IPS-18a (cell line): ENCODE data around the gene ARL6IP6.
A peak's percentile ranks its signal among the peaks of the same experiment; 100 is the strongest.

Experiments
- H3K27ac ChIP-seq: one replicate; pipeline ENCODE4 v1.5.1; 2013; ENCODE audit warnings: low read length
- H3K27me3 ChIP-seq: one replicate; pipeline ENCODE4 v1.6.1; 2013; ENCODE audit warnings: mild to moderate bottlenecking, low read length; ENCODE audit not compliant: control insufficient read depth, insufficient read depth
- H3K36me3 ChIP-seq: one replicate; pipeline ENCODE4 v1.6.1; 2013; ENCODE audit warnings: low read depth, low read length; ENCODE audit not compliant: control insufficient read depth
- H3K4me1 ChIP-seq: one replicate; pipeline ENCODE4 v1.6.1; 2013; ENCODE audit warnings: low read depth, low read length; ENCODE audit not compliant: control insufficient read depth
- H3K4me3 ChIP-seq: one replicate; pipeline ENCODE4 v1.5.1; 2013; ENCODE audit warnings: low read length
- H3K9ac ChIP-seq: one replicate; pipeline ENCODE4 v1.6.1; 2013; ENCODE audit warnings: mild to moderate bottlenecking, low read length, moderate library complexity
- H3K9me3 ChIP-seq: one replicate; pipeline ENCODE4 v1.6.1; 2013; ENCODE audit warnings: low read depth, low read length; ENCODE audit not compliant: control insufficient read depth

The ARL6IP6 gene

DNA sequence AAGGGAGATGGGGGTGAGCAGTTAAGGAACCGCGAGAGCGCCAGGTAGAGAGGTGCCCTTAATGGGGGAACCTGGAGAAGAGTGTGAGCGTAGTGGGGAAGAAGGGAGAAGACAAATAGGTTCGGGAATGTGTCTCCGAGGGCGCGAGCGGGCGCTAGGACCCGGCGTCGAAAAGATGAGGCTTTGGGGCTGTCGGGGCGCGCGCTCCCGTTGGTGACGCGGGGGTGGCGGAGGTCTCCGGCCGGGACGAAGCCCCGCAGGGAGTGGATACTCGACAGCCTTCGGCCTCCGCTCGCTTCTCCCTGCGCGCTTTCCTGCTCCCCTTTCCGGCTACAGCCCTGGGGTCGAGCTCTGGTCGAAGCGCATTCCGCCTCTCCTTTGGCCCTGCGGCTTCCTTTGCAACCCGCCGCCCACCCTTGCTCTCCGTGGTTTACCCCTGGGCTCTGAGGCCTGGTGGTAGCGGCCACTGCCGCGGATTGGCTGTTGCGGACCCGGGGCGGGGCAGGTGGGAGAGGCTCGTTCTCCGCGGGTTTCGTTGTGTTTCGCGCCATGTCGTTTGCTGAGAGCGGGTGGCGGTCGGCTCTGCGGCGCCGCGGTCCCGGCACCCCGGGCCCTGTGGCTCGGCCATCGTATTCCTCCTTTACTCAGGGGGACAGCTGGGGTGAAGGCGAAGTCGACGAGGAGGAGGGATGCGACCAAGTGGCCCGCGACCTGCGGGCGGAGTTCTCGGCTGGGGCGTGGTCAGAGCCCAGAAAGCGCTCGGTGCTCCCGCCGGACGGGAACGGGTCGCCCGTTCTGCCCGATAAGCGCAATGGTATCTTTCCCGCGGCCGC, at the start of gene ARL6IP6:
Gene ARL6IP6 (plus strand): TSS at position 545 of the 833 bp plus-strand sequence. CDS start 5 bp downstream, at position 550.
- H3K27me3 ChIP-seq: no peaks in the 10 kb centered on the region
- peak within 1 kb of the TSS; percentile 99 for H3K9ac ChIP-seq
- peaks cover 42% of the 10 kb centered on the region for H3K36me3 ChIP-seq
- peaks cover 9% of the 10 kb centered on the region for H3K4me1 ChIP-seq
- H3K9me3 ChIP-seq: no peaks in the 10 kb centered on the region
- H3K27ac ChIP-seq: peak within 1 kb of the TSS; percentile 96
- H3K4me3 ChIP-seq: peak within 1 kb of the TSS; percentile 100

DNA sequence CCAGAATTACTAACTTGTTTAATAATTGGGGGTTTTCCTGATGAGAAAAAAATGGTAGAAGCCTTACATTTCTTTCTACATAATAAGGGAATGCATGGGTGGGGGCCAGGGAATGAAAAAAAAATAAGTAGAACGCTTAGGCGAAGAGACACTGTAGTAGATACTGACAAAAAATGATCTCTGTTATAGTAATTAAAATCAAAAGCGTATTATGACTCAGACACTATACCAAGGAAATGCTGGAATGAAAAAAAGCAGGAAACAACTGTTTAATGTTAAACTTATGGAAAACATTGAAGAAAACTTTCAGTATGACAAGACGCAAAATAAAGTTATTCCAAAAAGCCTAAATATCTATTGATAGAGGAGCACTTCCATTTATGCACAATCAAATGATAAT, 44.1 kb upstream of the ARL6IP6 start:
- H3K9ac ChIP-seq: no peak overlapping the region
- no peak overlapping the region for H3K27ac ChIP-seq
- no peaks in the 10 kb centered on the region for H3K9me3 ChIP-seq
- H3K4me3 ChIP-seq: no peak overlapping the region
- H3K36me3 ChIP-seq: peaks cover 93% of the 10 kb centered on the region
- no peaks in the 10 kb centered on the region for H3K4me1 ChIP-seq
- no peaks in the 10 kb centered on the region for H3K27me3 ChIP-seq

DNA sequence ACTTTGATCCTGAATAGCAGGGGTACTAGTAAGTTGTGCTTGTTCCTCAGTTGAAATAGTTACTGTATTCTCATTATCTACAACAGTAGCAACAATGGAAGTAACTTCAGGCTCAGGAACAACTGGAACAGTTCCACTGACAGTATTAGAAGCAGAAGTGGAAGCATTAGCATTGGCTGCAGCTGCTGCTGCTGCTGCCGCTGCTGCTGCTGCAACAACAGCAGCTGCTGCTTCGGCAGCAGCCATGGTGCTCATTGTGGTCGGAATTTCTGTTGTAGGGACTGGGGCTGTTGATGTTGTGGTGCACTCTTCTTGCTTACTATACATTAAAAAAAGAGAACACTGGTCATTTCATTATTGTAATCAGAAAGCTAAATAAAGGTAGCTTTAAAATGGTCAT, 42.0 kb upstream of the ARL6IP6 start:
- no peak overlapping the region for H3K4me3 ChIP-seq
- peaks cover 94% of the 10 kb centered on the region for H3K36me3 ChIP-seq
- no peak overlapping the region for H3K9ac ChIP-seq
- no peaks in the 10 kb centered on the region for H3K9me3 ChIP-seq
- no peaks in the 10 kb centered on the region for H3K27me3 ChIP-seq
- no peak overlapping the region for H3K27ac ChIP-seq
- H3K4me1 ChIP-seq: no peaks in the 10 kb centered on the region

DNA sequence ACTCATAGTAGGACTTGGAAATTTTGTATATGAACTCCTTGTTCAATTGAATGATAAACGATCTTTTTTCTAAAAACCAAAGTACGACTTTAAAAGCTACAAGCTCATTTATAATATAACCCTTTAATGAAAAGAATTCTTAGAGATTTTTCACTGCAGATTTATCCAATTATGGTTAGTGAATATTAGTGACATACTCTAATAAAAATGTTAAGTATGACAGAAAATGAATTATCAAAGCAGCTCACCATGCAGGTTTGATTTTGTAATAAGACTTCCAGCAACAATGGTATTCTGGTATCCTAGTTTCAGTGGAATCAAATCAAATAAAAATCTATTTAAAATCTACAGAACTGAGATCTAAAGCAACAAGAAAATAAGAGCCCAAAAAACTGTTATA, 39.6 kb upstream of the ARL6IP6 start:
- H3K27ac ChIP-seq: no peak overlapping the region
- H3K36me3 ChIP-seq: peaks cover 85% of the 10 kb centered on the region
- no peaks in the 10 kb centered on the region for H3K4me1 ChIP-seq
- peaks cover 9% of the 10 kb centered on the region for H3K9me3 ChIP-seq
- no peaks in the 10 kb centered on the region for H3K27me3 ChIP-seq
- H3K9ac ChIP-seq: no peak overlapping the region
- no peak overlapping the region for H3K4me3 ChIP-seq

DNA sequence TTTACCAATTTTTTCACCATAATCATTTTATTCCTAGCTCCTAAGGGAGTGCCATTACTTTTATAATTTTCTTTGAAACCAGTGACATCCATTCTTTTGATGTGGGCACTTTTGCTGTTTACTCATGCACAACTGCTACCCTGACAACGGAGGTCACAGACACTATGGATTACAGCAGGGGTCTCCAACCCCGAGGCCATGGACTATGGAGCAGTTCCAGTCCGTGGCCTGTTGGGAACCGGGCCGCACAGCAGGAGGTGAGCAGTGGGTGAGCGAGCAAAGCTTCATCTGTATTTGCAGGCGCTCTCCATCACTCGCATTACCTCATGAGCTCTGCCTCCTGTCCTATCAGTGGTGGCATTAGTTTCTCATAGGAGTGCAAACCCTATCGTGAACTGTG, 35.8 kb upstream of the ARL6IP6 start:
- Histone ChIP-seq H3K9me3 (peaks cover 9% of the 10 kb centered on the region), H3K4me1 (no peaks in the 10 kb centered on the region), H3K9ac (no peak overlapping the region), H3K27me3 (no peaks in the 10 kb centered on the region), H3K36me3 (peaks cover 54% of the 10 kb centered on the region), H3K4me3 (no peak overlapping the region), H3K27ac (no peak overlapping the region)

DNA sequence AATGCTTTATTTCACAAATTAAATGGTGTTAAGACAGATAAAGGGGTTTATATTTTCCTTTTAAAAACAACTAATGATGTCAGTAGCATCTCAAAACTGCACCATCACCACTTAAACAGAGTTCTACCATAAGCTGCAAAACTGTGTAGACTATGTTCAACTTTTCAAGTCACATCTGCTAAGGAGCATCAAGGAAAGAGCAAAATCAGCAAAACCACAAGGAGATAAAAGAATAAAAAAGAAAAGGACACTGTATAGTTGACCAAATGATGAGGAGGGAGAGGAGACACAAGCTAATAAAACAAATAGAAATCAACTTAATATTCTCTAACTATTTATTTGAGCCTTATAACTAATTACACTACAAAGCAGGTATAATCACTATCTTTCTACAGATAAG, 35.0 kb upstream of the ARL6IP6 start:
- H3K9me3 ChIP-seq: peaks cover 9% of the 10 kb centered on the region
- H3K9ac ChIP-seq: no peak overlapping the region
- no peaks in the 10 kb centered on the region for H3K27me3 ChIP-seq
- no peaks in the 10 kb centered on the region for H3K4me1 ChIP-seq
- H3K4me3 ChIP-seq: no peak overlapping the region
- no peak overlapping the region for H3K27ac ChIP-seq
- peaks cover 57% of the 10 kb centered on the region for H3K36me3 ChIP-seq

DNA sequence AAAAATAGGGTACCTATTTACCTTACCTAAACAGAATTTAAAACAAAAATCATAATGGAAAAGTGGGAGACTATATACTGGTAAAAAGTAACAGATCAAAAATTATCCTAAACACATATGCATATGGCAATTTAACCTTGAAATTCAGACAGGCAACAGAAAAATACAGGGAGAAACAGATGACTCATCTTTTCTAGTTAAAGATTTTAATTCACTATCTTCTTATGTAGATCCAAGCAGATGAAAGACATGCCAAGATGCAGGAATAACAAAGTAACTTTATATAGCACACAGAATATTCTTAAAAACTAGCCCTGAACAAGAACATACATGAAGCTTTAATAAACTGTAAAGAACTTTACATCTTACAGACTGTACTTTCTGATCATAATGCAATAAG, 32.1 kb upstream of the ARL6IP6 start:
- Histone ChIP-seq H3K9me3 (peaks cover 9% of the 10 kb centered on the region), H3K27me3 (no peaks in the 10 kb centered on the region), H3K36me3 (peaks cover 37% of the 10 kb centered on the region), H3K4me1 (no peaks in the 10 kb centered on the region), H3K9ac (no peak overlapping the region), H3K27ac (no peak overlapping the region), H3K4me3 (no peak overlapping the region)

DNA sequence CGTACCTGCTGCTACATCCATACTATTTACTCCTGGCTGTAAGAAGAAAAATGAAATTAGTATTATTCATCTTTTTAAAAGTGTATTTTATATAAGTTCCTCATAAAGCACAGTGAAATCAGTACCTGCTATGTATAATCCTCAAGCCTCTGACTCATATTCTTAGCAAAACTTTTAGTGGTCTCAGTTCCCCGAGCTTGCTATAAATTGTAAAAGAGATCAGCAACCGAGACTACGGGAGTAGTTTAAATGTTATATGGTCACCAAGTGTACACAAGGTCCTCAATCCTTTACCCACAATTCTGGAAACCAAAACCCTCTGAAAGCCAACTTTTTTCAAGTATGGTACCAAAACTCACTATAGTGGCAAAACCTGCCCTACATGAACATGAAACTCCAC, 25.4 kb upstream of the ARL6IP6 start:
- Histone ChIP-seq H3K4me1 (no peaks in the 10 kb centered on the region), H3K27me3 (no peaks in the 10 kb centered on the region), H3K36me3 (peaks cover 34% of the 10 kb centered on the region), H3K9ac (no peak overlapping the region), H3K27ac (no peak overlapping the region), H3K4me3 (no peak overlapping the region), H3K9me3 (no peaks in the 10 kb centered on the region)

DNA sequence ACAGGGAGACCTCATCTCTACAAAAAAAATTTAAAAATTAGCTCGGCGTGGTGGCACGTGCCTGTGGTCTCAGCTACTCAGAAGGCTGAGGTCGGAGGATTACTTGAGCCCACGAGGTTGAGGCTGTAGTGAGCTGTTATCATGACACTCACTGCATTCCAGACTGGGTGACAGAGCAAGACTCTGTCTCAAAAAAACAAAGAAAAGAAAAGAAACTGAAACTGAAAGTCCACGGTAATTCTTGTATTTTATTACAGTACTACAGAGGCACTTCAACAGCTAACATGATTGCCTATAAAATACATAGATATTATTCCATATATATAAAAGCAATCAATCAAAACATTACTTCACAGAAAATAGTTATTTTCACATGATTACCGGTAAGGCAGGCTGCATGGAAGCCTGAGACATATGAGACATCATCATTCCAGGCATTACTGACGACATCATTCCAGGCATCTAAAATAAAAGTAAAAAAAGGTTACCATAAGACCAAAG, 24.2 kb upstream of the ARL6IP6 start:
- H3K4me1 ChIP-seq: no peaks in the 10 kb centered on the region
- no peaks in the 10 kb centered on the region for H3K27me3 ChIP-seq
- H3K9ac ChIP-seq: no peak overlapping the region
- no peak overlapping the region for H3K4me3 ChIP-seq
- no peaks in the 10 kb centered on the region for H3K9me3 ChIP-seq
- H3K36me3 ChIP-seq: peaks cover 24% of the 10 kb centered on the region
- H3K27ac ChIP-seq: no peak overlapping the region

DNA sequence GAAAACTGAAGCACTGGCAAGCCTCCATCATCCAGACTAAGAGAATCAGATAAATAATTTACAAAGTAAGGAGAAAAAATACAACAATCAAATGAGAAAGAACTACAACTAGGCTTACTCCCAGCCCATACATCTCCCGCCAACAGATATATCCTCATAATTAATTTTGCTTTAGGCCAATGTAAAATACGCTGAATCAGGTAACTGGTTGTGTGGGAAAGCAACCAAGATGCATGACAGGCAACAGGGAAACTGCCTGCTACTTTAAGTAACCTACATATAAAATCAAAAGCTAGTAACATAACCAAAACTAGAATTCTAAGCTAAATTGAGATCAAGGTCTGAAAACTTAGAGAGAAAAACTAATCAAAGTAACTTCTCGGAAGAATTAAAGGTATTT, 22.7 kb upstream of the ARL6IP6 start:
- no peak overlapping the region for H3K27ac ChIP-seq
- H3K4me1 ChIP-seq: no peaks in the 10 kb centered on the region
- no peak overlapping the region for H3K4me3 ChIP-seq
- H3K27me3 ChIP-seq: no peaks in the 10 kb centered on the region
- H3K9me3 ChIP-seq: no peaks in the 10 kb centered on the region
- no peak overlapping the region for H3K9ac ChIP-seq
- peaks cover 22% of the 10 kb centered on the region for H3K36me3 ChIP-seq

DNA sequence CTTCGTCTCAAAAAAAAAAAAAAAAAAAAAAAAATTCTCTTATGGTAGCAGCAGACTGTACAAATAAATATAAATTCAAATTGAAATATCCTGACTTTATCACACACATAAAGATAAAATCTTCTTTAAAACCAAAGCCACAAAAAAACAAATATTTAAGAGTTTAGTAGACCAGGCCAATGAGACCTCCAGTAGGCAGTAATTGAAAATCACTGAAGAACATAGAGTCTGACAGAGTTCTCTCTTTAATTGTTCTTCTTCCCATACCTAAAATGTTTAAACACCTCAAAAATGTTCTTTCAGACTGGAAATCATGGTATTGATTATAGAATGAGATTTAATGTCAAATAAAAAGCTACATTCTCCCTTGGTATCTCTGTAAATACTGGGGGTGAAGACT, 21.9 kb upstream of the ARL6IP6 start:
- H3K27me3 ChIP-seq: no peaks in the 10 kb centered on the region
- H3K36me3 ChIP-seq: peaks cover 22% of the 10 kb centered on the region
- H3K4me1 ChIP-seq: no peaks in the 10 kb centered on the region
- H3K9ac ChIP-seq: no peak overlapping the region
- no peak overlapping the region for H3K4me3 ChIP-seq
- H3K27ac ChIP-seq: no peak overlapping the region
- H3K9me3 ChIP-seq: no peaks in the 10 kb centered on the region

DNA sequence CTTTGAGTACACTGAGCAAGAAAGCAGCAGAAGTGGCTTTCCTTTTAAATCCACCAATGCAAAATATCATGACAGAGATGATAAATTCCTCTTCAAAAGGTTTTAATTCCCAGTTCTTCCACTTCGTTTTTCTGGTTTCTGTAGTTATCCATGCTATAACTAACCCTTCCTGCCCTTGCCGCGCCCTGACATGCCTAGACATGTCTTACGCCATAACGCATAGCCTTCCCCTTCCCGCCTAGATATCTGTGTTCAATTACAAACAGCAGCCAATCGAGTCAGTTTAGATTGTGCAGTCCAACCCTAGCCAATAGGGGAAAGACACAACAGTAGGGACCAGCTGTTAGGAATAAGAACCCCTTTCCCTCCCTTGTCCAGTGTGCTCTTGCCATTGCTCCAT, 17.2 kb upstream of the ARL6IP6 start:
- Histone ChIP-seq H3K36me3 (peaks cover 5% of the 10 kb centered on the region), H3K27ac (no peak overlapping the region), H3K9me3 (no peaks in the 10 kb centered on the region), H3K9ac (no peak overlapping the region), H3K4me1 (peaks cover 4% of the 10 kb centered on the region), H3K27me3 (no peaks in the 10 kb centered on the region), H3K4me3 (no peak overlapping the region)
